H9 (cell line): ENCODE measurements around the gene SMARCAL1. TPM values are rescaled to one million over a fixed set of nuclear protein-coding genes. Genes with fewer than 3 reads are reported as not detected.

Source experiments
- DNase-seq: peaks from one replicate; pipeline ENCODE4 v3.0.0-alpha.2; 2017
- H2AFZ ChIP-seq: one replicate; pipeline ENCODE4 v1.6.1; 2013; ENCODE audit warnings: mild to moderate bottlenecking, low read length, control low read depth, moderate library complexity
- H2AK5ac ChIP-seq: 2 replicates; pipeline ENCODE4 v1.6.1; 2013; ENCODE audit warnings: low read length, control low read depth, mixed read lengths; ENCODE audit not compliant: insufficient read length
- H2BK120ac ChIP-seq: one replicate; pipeline ENCODE4 v1.6.1; 2013; ENCODE audit warnings: low read depth, mild to moderate bottlenecking, low read length, control low read depth, inconsistent platforms; ENCODE audit not compliant: poor library complexity, severe bottlenecking
- H2BK12ac ChIP-seq: 2 replicates; pipeline ENCODE4 v1.6.1; 2013; ENCODE audit warnings: low read length, control low read depth, mixed read lengths, low read depth; ENCODE audit not compliant: insufficient read length
- H2BK15ac ChIP-seq: 2 replicates; pipeline ENCODE4 v1.6.1; 2013; ENCODE audit warnings: low read depth, low read length, control low read depth
- H2BK20ac ChIP-seq: one replicate; pipeline ENCODE4 v1.6.1; 2013; ENCODE audit warnings: low read depth, mild to moderate bottlenecking, low read length, control low read depth, inconsistent platforms; ENCODE audit not compliant: poor library complexity, severe bottlenecking
- H2BK5ac ChIP-seq: 2 replicates; pipeline ENCODE4 v1.6.1; 2013; ENCODE audit warnings: low read length, control low read depth, mixed read lengths; ENCODE audit not compliant: insufficient read length
- H3K14ac ChIP-seq: 2 replicates; pipeline ENCODE4 v1.6.1; 2013; ENCODE audit warnings: low read length, control low read depth; ENCODE audit not compliant: insufficient read depth
- H3K18ac ChIP-seq: 2 replicates; pipeline ENCODE4 v1.6.1; 2013; ENCODE audit warnings: low read depth, mild to moderate bottlenecking, mixed read lengths, low read length, control low read depth; ENCODE audit not compliant: insufficient read length
- H3K23ac ChIP-seq: 2 replicates; pipeline ENCODE4 v1.6.1; 2013; ENCODE audit warnings: low read length, control low read depth, mixed read lengths, low read depth; ENCODE audit not compliant: insufficient read length
- H3K23me2 ChIP-seq: 2 replicates; pipeline ENCODE4 v1.6.1; 2013; ENCODE audit warnings: low read depth, mild to moderate bottlenecking, mixed read lengths, low read length, control low read depth; ENCODE audit not compliant: insufficient read length, poor library complexity, severe bottlenecking
- H3K27ac ChIP-seq: 2 replicates; pipeline ENCODE4 v1.5.1; 2013; ENCODE audit warnings: low read length, control low read depth, mixed read lengths, low read depth; ENCODE audit not compliant: insufficient read length
- H3K27me3 ChIP-seq: 2 replicates; pipeline ENCODE4 v1.6.1; 2013; ENCODE audit warnings: low read length, control low read depth, inconsistent platforms; ENCODE audit not compliant: insufficient read depth
- H3K4ac ChIP-seq: 2 replicates; pipeline ENCODE4 v1.6.1; 2013; ENCODE audit warnings: low read depth, mild to moderate bottlenecking, control low read depth, inconsistent platforms, low read length, moderate library complexity
- H3K4me1 ChIP-seq: 2 replicates; pipeline ENCODE4 v1.6.1; 2013; ENCODE audit warnings: low read length, control low read depth, inconsistent platforms; ENCODE audit not compliant: insufficient read depth
- H3K4me2 ChIP-seq: 2 replicates; pipeline ENCODE4 v1.6.1; 2013; ENCODE audit warnings: low read length, control low read depth, mixed read lengths; ENCODE audit not compliant: insufficient read length, insufficient read depth
- H3K56ac ChIP-seq: 2 replicates; pipeline ENCODE4 v1.6.1; 2013; ENCODE audit warnings: low read depth, mild to moderate bottlenecking, mixed read lengths, low read length, control low read depth; ENCODE audit not compliant: insufficient read length
- H3K79me1 ChIP-seq: 2 replicates; pipeline ENCODE4 v1.6.1; 2013; ENCODE audit warnings: low read depth, mild to moderate bottlenecking, moderate library complexity, low read length, control low read depth, inconsistent platforms; ENCODE audit not compliant: insufficient read depth, poor library complexity, severe bottlenecking
- H3K79me2 ChIP-seq: 2 replicates; pipeline ENCODE4 v1.6.1; 2013; ENCODE audit warnings: low read length, control low read depth, inconsistent platforms; ENCODE audit not compliant: insufficient read depth
- H3K9ac ChIP-seq: 2 replicates; pipeline ENCODE4 v1.6.1; 2013; ENCODE audit warnings: low read length, control low read depth, mixed read lengths; ENCODE audit not compliant: insufficient read length; ENCODE audit errors: extremely low read depth
- H3K9me3 ChIP-seq: one replicate; pipeline ENCODE4 v1.6.1; 2013; ENCODE audit warnings: low read depth, low read length, inconsistent platforms; ENCODE audit not compliant: control insufficient read depth
- H3T11ph ChIP-seq: one replicate; pipeline ENCODE4 v1.6.1; 2013; ENCODE audit warnings: mild to moderate bottlenecking, low read length, control low read depth, inconsistent platforms
- H4K20me1 ChIP-seq: one replicate; pipeline ENCODE4 v1.6.1; 2013; ENCODE audit not compliant: control insufficient read depth, insufficient read length, insufficient read depth
- H4K5ac ChIP-seq: 2 replicates; pipeline ENCODE4 v1.6.1; 2013; ENCODE audit warnings: low read depth, mild to moderate bottlenecking, mixed read lengths, low read length, control low read depth; ENCODE audit not compliant: insufficient read length
- H4K8ac ChIP-seq: replicated peaks from 2 replicates; pipeline ENCODE4 v1.6.1; 2013; ENCODE audit warnings: low read length, control low read depth, mixed read lengths, low read depth; ENCODE audit not compliant: insufficient read length
- H4K91ac ChIP-seq: 2 replicates; pipeline ENCODE4 v1.6.1; 2013; ENCODE audit warnings: low read depth, mild to moderate bottlenecking, moderate library complexity, mixed read lengths, low read length, control low read depth; ENCODE audit not compliant: insufficient read length
- H3K27ac Mint-ChIP-seq, 3 experiments: 2 replicates in 2 of 3; 3 replicates in 1 of 3; pipeline ENCODE4 v1.8.0; 2020 to 2021; ENCODE audit warnings: mixed read lengths in 3 of 3, mild to moderate bottlenecking in 1 of 3, moderate library complexity in 1 of 3
- H3K27me3 Mint-ChIP-seq: 2 replicates; pipeline ENCODE4 v1.8.0; 2021; ENCODE audit warnings: low read depth, mild to moderate bottlenecking, moderate library complexity, mixed read lengths
- H3K36me3 Mint-ChIP-seq, 3 experiments: 2 replicates in 2 of 3; 3 replicates in 1 of 3; pipeline ENCODE4 v1.8.0; 2020 to 2021; ENCODE audit warnings: low read depth in 3 of 3, mixed read lengths in 3 of 3; ENCODE audit not compliant: insufficient read depth in 1 of 3
- H3K4me1 Mint-ChIP-seq, 2 experiments: 2 replicates each; pipeline ENCODE4 v1.8.0; 2020; ENCODE audit warnings: mixed read lengths in 2 of 2
- H3K4me3 Mint-ChIP-seq, 2 experiments: 2 replicates in 1 of 2; 3 replicates in 1 of 2; pipeline ENCODE4 v1.8.0; 2020 to 2021; ENCODE audit warnings: mild to moderate bottlenecking in 2 of 2, mixed read lengths in 2 of 2, moderate library complexity in 1 of 2
- H3K9me3 Mint-ChIP-seq, 2 experiments: 2 replicates in 1 of 2; 3 replicates in 1 of 2; pipeline ENCODE4 v1.8.0; 2020; ENCODE audit warnings: mild to moderate bottlenecking in 2 of 2, mixed read lengths in 2 of 2, moderate library complexity in 1 of 2
- CTCF ChIP-seq: fragments of 200-600 bp; sonication (generic); conservative IDR thresholded peaks from 3 replicates; pipeline ENCODE4 v1.8.0; 2021; ENCODE audit warnings: antibody characterized with exemption, mild to moderate bottlenecking
- WGBS: extraction: QIAGEN DNeasy Blood & Tissue Kit; methylation state at CpG from one replicate; pipeline ENCODE4 v1.1.7; 2013; ENCODE audit warnings: missing lambda C conversion rate, low lambda C conversion rate, mixed read lengths; ENCODE audit not compliant: insufficient read length; ENCODE audit errors: extremely low coverage; 5-methylcytosine and 5-hydroxymethylcytosine counted together
- total RNA-seq: library from RNA; stranded (reverse); gene quantifications from 2 replicates; pipeline ENCODE4 v1.2.1, GENCODE V29; 2021

SMARCAL1 gene
- total RNA-seq, 1 experiment from 2014 or later, result 16.5 TPM

GRCh38 chr2:216497382-216498069, 85.2 kb downstream of the SMARCAL1 start:
- H3K79me2 ChIP-seq, result peaks cover 13% of the 10 kb centered on the region; the same call in 1 of the 2 replicates
- peaks cover 6% of the 10 kb centered on the region for H3K79me1 ChIP-seq
- peaks cover 3% of the 10 kb centered on the region; the same call in 1 of the 2 replicates for H3K4me1 ChIP-seq
- H3T11ph ChIP-seq, result no peak overlapping the region
- no peak overlapping the region for H3K56ac ChIP-seq
- H3K4me1 Mint-ChIP-seq, result peaks cover 38 to 40% of the 10 kb centered on the region in 2 experiments
- no peak overlapping the region for H3K4ac ChIP-seq
- peak overlapping the region; percentile 38 to 99 (median 98); a peak in 5 of 7 replicates for H3K27ac Mint-ChIP-seq
- peak overlapping the region; percentile 96 for H3K4me2 ChIP-seq
- no peak for DNase-seq
- H2AFZ ChIP-seq, result no peak overlapping the region
- H4K5ac ChIP-seq, result no peak overlapping the region
- H2BK20ac ChIP-seq, result no peak overlapping the region
- no peaks in the 10 kb centered on the region for H3K27me3 Mint-ChIP-seq
- no peak overlapping the region for H2BK5ac ChIP-seq
- no peak overlapping the region for H4K91ac ChIP-seq
- H4K20me1 ChIP-seq, result no peaks in the 10 kb centered on the region
- TF ChIP-seq CTCF, result no peak
- H2BK120ac ChIP-seq, result no peak overlapping the region
- no peak overlapping the region for H2BK12ac ChIP-seq
- no peak overlapping the region for H4K8ac ChIP-seq
- H3K27me3 ChIP-seq, result no peaks in the 10 kb centered on the region
- no peak overlapping the region for H2BK15ac ChIP-seq
- H2AK5ac ChIP-seq, result no peak overlapping the region
- peaks cover 33 to 39% (median 36%) of the 10 kb centered on the region in 3 experiments for H3K36me3 Mint-ChIP-seq
- peaks cover 7% of the 10 kb centered on the region for H3K23me2 ChIP-seq
- H3K27ac ChIP-seq, result no peak overlapping the region
- H3K9me3 Mint-ChIP-seq, result peaks cover 1 to 3% of the 10 kb centered on the region in 2 experiments; a peak in 1 of 5 replicates
- H3K4me3 Mint-ChIP-seq, result peak overlapping the region; percentile 95 to 98
- no peak overlapping the region for H3K18ac ChIP-seq
- H3K9ac ChIP-seq, result peak overlapping the region; percentile 78
- WGBS, result no CpG with 5 or more reads among the region's 6 CpGs
- no peaks in the 10 kb centered on the region for H3K9me3 ChIP-seq
- H3K14ac ChIP-seq, result no peak overlapping the region
- no peak overlapping the region for H3K23ac ChIP-seq
